ENCODE measurements around the gene CYSRT1.
"Not testable (repeated sequence)": the region's sequence is repeated elsewhere in the genome, so short reads cannot be mapped to it uniquely, and the experiment has no call there.

Gene CYSRT1

GRCh38 chr9:137237759-137238726 lies 13.1 kb downstream of the CYSRT1 start:
- DNase-seq (ENCODE audit: low read depth), result no peak

DNA sequence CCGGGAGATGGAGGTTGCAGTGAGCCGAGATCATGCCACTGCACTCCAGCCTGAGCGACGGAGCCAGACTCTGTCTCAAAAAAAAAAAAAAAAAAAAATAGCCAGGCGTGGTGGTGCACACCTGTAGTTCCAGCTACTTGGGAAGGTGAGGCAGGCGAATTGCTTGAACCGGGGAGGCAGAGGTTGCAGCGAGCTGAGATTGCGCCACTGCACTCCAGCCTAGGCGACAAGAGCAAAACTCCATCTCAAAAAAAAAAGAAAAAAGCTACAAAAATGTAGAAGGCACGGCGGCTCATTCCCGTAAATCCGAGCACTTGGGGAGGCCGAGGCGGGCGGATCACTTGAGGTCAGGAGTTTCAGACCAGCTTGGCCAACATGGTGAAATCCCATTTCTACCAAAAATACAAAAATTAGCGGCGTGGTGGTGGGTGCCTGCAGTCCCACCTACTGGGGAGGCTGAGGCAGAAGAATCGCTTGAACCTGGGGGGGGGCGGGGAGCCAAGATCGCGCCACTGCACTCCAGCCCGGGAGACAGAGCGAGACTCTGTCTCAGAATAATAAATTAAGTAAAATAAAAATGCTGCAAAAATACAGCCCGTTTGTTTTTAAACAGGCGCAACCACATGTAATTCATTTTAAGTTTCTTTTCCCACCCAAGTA lies 14.7 kb downstream of the CYSRT1 start:
- not testable (repeated sequence) for DNase-seq (ENCODE audit: low read depth)

- DNase-seq (ENCODE audit: low read depth), result peak; percentile 75
These were observed 15.4 kb downstream of the CYSRT1 start for GRCh38 chr9:137240318-137240840.

GRCh38 chr9:137240841-137241489 lies 16.0 kb downstream of the CYSRT1 start, which contains the start of gene TUBB4B:
TUBB4B (plus strand) TSS chr9:137241287; CDS start chr9:137241361, 74 bp downstream.
- peak; percentile 100 for DNase-seq (ENCODE audit: low read depth)

DNA sequence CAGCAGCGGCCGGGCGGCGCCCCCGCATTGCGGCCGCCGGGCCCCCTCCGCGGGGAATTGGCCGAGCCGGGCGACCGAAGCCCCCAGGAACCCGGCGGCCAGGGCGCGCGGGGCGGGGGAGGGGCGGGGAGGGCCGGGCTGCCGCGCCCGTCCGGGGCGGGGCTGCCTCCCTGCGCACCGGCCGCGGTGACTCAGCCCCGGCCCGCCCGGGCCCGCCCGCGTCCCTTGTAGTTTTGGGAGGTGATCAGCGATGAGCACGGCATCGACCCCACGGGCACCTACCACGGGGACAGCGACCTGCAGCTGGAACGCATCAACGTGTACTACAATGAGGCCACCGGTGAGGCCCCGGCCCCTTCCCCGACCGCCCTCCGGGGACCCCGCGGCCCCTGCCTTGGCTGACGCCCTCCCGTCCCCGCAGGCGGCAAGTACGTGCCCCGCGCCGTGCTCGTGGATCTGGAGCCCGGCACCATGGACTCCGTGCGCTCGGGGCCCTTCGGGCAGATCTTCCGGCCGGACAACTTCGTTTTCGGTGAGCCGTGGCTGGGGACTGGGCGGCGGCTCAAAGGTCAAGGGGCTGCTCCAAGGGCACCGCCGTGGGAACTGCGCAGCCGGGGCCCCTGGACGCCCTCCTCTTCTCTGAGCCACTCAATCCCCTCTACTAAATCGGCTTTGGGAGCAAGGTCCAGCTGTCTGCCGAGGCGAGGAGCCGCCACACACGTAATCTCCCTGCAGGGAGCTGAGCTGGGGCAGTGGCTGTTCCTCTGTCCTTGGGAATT lies 16.7 kb downstream of the CYSRT1 start:
- peak; percentile 66 for DNase-seq (ENCODE audit: low read depth)

- DNase-seq (ENCODE audit: low read depth), result no peak
These were observed 17.6 kb downstream of the CYSRT1 start for GRCh38 chr9:137242269-137243203.

DNA sequence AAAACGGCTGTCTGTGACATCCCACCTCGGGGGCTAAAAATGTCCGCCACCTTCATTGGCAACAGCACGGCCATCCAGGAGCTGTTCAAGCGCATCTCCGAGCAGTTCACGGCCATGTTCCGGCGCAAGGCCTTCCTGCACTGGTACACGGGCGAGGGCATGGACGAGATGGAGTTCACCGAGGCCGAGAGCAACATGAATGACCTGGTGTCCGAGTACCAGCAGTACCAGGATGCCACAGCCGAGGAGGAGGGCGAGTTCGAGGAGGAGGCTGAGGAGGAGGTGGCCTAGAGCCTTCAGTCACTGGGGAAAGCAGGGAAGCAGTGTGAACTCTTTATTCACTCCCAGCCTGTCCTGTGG lies 18.3 kb downstream of the CYSRT1 start:
- DNase-seq (ENCODE audit: low read depth), result not testable (repeated sequence)

- DNase-seq (ENCODE audit: low read depth), result peak; percentile 23
These were observed 18.9 kb downstream of the CYSRT1 start for GRCh38 chr9:137243626-137244485.

DNA sequence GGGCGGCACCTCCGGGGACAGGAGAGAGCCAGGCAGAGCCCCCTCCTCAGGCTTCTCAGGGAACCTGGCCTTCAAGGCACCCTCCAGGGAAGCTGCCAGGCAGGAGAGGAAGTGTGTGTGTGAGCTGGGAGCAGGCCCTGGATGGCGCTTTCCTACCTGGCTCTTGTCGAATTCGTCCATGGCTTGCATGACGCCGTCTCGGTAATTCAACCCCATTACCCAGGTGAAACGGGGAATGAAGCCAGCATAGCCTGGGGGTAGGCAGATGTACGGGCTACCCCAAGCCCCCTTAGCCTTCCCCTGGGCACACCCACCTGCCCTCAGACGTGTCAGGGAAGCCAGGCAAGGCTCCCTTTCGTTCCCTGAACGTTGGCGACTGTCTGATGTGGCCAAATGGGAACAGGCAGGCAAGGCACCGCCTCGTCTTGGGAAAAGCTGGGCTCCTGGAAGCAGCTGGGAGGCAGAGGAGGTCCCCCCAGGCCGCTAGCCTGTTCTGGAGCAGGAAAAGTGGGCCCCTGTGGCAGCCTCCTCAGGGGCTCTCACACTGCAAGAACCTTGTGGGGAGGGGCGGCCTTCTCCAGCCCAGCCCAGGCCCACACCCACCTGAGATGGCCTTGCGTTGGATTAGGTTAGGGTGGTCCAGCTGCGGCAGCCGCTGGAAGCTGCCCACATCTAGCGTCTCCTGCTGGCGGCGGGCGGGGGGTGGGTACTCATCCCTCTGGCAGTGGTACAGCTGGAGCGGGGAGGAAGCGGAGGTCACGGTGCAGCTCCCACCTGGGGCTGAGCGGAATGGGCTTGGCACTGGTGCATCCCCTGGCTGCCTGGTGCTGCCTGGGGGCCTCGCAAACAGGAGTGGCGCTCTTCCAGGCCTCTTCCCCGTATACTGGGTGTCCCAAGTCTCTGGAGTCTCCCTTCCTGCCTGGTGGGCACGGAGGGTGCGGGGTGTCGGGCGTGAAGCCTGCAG lies 19.8 kb downstream of the CYSRT1 start:
- DNase-seq (ENCODE audit: low read depth), result no peak

- DNase-seq (ENCODE audit: low read depth), result no peak
These were observed 20.8 kb downstream of the CYSRT1 start for GRCh38 chr9:137245450-137246421.

DNA sequence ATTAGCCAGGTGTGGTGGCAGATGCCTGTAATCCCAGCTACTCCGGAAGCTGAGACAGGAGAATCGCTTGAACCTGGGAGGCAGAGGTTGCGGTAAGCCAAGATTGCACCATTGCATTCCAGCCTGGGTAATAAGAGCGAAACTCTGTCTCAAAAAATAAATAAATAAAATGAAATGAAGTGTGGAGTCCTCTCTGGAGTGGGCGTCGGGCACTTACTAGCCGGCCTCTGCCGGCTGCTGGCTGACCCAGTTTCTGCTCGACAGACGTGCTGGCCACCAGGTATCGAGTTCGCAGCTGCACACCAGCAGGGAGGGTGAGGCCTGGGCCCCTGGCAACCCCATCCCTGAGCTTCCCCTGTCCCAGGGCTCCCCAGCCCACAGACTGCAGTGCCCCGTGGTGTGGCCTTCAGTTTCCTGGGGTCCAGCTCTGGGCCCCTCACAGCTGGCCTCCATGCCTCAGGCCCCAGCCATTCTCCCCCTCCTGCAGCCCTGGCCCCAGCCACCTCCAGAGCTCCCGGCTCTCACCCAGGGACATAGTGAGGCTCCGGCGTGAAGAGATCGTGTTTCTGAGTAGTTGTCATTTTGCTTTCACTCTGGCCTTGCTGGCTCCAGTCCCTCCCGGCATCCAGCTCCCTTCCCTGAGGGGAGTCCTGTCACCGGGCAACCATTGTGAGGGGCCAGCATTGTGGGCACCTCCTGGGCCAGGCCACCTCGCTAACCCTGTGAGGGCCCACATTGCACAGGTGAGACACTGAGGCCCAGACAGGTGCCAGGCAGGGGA lies 22.4 kb downstream of the CYSRT1 start:
- no peak for DNase-seq (ENCODE audit: low read depth)

DNA sequence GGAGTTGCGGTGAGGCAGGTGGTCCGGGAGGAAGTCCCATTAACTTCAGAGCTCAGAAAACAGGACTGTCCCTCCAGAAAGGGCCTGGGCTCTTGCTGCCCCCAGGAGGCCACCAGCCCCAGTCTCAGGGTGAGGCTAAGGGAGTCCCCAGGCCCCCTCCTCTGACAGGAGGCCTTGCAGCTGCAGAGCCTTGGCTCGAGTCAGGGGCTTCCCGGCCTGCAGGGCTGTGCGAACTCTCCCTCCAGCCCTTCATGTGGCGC lies 22.9 kb downstream of the CYSRT1 start:
- no peak for DNase-seq (ENCODE audit: low read depth)

- no peak for DNase-seq (ENCODE audit: low read depth)
These were observed 25.6 kb downstream of the CYSRT1 start for GRCh38 chr9:137250329-137251193.

GRCh38 chr9:137251194-137251461 lies 26.2 kb downstream of the CYSRT1 start, which contains the start of gene STPG3:
STPG3 (plus strand) TSS chr9:137251286; CDS start chr9:137251287, 1 bp downstream.
- no peak for DNase-seq (ENCODE audit: low read depth)

- DNase-seq (ENCODE audit: low read depth), result no peak
These were observed 26.7 kb downstream of the CYSRT1 start for GRCh38 chr9:137251490-137252268.

All from EH (cell line).